HAP-1 (cell line): ENCODE results near the gene TRAPPC12.
"Not testable (repeated sequence)": the region's sequence is repeated elsewhere in the genome, so short reads cannot be mapped to it uniquely, and the experiment has no call there.

Experiments
- DNase-seq, 2 experiments: peaks; one replicate each; pipeline ENCODE4 v3.0.0-alpha.2; 2016 to 2020; ENCODE audit warnings: low spot score in 2 of 2
- H3K27me3 ChIP-seq: fragments of 250-450 bp; sonication (Bioruptor Pico); 2 replicates; pipeline ENCODE4 v1.5.1; 2020; ENCODE audit warnings: low read depth, mild to moderate bottlenecking, moderate library complexity
- H3K36me3 ChIP-seq: fragments of 250-450 bp; sonication (Bioruptor Pico); replicated peaks from 2 replicates; pipeline ENCODE4 v1.5.1; 2020; ENCODE audit warnings: mild to moderate bottlenecking
- H3K4me1 ChIP-seq: fragments of 250-450 bp; sonication (Bioruptor Pico); 2 replicates; pipeline ENCODE4 v1.5.1; 2020; ENCODE audit warnings: mild to moderate bottlenecking
- H3K4me3 ChIP-seq: fragments of 250-450 bp; sonication (Bioruptor Pico); 2 replicates; pipeline ENCODE4 v1.5.1; 2020; ENCODE audit warnings: mild to moderate bottlenecking, moderate library complexity
- H3K9me3 ChIP-seq: fragments of 250-450 bp; sonication (Bioruptor Pico); 2 replicates; pipeline ENCODE4 v1.5.1; 2020; ENCODE audit warnings: mild to moderate bottlenecking, moderate library complexity
- in situ Hi-C: fragments of 300-500 bp; cut with MboI; formaldehyde crosslinking; loops from 3 replicates; pipeline ENCODE4 v1.14.3; 2020; ENCODE audit warnings: low sequenced_read_pairs, inconsistent platforms, mixed read lengths

TRAPPC12 gene

GRCh38 chr2:3485166-3485565 lies 105.7 kb downstream of the TRAPPC12 start:
- no peaks in the 10 kb centered on the region for H3K9me3 ChIP-seq
- no peak for DNase-seq
- in situ Hi-C loops, result no loop called here
- no peaks in the 10 kb centered on the region for H3K27me3 ChIP-seq
- H3K4me3 ChIP-seq, result no peak overlapping the region
- H3K36me3 ChIP-seq, result no peaks in the 10 kb centered on the region
- H3K4me1 ChIP-seq, result no peaks in the 10 kb centered on the region

DNA sequence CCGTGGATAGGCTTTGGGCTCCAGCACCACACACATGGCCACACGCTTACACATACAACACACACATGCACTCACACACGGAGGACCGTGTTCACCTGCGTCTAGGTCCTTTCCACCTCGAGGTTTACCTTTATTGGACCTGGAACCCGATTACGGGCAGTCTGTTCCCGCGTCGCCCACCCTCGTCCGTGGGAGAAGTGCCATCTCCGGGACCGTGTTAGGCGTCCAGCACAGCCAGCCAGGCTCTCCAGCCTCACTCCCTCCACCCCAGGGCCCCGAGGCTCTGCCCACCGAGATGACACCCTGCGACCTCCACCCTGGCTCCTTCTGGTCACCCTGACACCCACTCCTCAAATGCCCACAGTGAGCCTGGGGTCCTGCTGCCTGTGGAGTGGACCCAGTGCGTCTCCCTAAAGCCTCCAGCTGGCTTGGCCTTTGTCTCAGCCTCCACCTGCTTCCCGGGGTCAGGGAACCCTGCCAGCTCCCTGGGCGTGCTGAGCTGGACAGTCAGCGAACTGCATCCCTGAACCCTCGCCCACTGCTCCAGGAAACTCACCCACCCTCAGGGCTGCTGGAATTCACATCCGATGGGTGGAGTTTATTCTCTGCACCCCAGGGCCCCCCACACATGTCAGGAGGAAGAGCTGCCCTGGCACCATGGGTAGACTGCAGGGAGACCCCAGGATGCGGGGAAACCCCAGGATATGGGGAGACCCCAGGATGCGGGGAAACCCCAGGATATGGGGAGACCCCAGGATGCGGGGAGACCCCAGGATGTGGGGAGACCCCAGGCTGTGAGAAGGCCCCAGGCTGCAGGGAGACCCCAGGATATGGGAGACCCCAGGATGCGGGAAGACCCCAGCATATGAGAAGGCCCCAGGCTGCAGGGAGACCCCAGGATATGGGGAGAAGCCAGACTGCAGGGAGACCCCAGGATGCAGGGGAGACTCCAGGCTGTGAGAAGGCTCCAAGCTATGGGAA lies 106.8 kb downstream of the TRAPPC12 start:
- no peak for DNase-seq
- no peaks in the 10 kb centered on the region for H3K4me1 ChIP-seq

DNA sequence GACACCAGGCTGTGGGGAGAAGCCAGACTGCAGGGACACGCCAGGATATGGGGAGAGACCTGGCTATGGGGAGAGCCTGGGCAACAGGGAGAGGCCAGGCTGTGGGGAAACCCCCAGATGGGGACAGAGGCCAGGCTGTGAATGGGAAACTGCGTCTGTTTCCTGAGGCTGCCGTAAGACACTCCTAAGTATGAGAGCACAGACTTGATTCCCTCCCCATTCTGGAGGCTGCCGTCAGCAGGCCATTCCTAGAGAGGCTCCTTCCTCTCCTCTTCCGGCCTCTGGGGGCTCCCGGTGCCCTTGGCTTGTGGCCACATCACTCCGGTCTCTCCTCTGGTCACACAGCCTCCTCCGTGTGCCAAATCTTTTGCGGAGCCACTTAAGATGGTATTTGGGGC lies 107.5 kb downstream of the TRAPPC12 start:
- Histone ChIP-seq H3K36me3 (no peaks in the 10 kb centered on the region), H3K4me1 (no peaks in the 10 kb centered on the region), H3K9me3 (no peaks in the 10 kb centered on the region), H3K4me3 (no peak overlapping the region), H3K27me3 (no peaks in the 10 kb centered on the region)
- DNase-seq, result no peak
- in situ Hi-C loops, result no loop called here

More for the DNA sequence above, 106.8 kb downstream of the TRAPPC12 start:
- no peaks in the 10 kb centered on the region for H3K9me3 ChIP-seq
- no peaks in the 10 kb centered on the region for H3K27me3 ChIP-seq
- in situ Hi-C loops, result no loop called here
- H3K36me3 ChIP-seq, result no peaks in the 10 kb centered on the region
- no peak overlapping the region for H3K4me3 ChIP-seq

GRCh38 chr2:3487432-3487831 lies 107.9 kb downstream of the TRAPPC12 start:
- in situ Hi-C loops, result no loop called here
- no peak for DNase-seq
- Histone ChIP-seq H3K9me3 (no peaks in the 10 kb centered on the region), H3K27me3 (no peaks in the 10 kb centered on the region), H3K4me3 (no peak overlapping the region), H3K36me3 (no peaks in the 10 kb centered on the region), H3K4me1 (no peaks in the 10 kb centered on the region)

DNA sequence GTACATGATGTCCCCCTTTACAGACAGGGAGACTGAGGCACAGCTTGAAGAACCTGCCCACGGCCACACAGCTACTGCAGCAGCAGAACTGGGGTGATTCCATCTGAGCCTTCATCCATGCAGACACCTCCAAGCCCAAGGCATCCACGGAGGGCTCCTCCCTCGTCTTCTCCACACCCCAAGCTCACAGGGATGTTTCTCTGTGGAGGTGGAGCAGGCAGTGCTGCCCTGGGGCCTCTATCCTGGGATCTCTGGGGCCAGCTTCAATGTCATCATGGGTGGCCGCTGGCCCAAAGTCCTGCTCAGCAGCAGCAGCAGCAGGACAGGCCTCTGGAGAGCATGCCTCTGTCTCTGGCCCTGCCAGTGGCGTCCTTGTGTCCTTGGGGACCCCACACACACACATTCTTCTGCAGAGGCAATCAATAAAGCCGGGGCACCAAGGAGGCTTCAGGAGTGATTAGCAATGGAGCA lies 108.6 kb downstream of the TRAPPC12 start:
- in situ Hi-C loops, result no loop called here
- H3K4me1 ChIP-seq, result no peaks in the 10 kb centered on the region
- no peak overlapping the region for H3K4me3 ChIP-seq
- H3K9me3 ChIP-seq, result no peaks in the 10 kb centered on the region
- no peak for DNase-seq
- no peaks in the 10 kb centered on the region for H3K36me3 ChIP-seq
- no peaks in the 10 kb centered on the region for H3K27me3 ChIP-seq

DNA sequence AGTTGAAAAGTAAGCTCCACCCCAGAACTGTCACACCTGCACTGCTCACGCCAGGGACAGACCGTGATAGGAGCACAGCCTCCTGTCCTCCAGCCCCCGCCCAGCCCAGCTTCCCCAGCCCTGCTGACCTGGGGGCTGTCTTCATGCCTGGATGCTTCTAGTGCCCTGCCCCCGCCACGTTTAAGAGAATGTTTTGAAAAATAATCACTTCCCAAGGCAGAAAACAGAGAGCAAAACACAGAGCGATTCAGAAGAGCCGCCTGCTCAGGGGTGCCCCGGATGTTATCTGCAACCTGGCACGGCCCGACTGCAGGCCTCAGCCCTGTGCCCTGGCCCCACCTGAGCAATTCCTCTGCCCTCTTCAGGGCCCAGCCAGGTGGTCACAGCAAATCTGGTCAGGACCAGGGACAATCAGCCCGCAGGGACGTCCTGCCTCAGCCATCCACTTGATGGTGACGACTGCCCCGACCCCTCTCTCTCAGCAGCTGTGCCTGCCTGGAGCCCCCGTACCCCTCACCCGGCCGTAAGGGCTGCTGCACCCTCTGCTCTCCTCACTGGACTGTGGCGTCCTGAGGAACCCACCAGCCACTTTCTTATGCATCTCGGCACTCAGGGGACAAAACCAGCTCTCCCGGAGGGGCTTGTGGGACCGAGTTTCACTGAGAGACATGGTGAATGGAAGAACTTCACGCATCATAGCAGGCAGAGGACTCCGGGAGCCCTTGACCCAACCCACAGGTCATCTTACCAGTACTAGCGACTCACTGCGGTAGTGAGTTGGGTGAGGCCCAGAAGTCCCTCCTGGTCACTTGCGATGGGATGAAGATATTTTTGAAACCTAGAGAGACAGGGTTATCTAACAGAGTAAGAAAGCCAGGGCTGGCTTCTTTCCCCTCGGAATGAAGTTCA lies 109.6 kb downstream of the TRAPPC12 start:
- H3K36me3 ChIP-seq, result no peaks in the 10 kb centered on the region
- H3K4me1 ChIP-seq, result no peaks in the 10 kb centered on the region
- no peak overlapping the region for H3K4me3 ChIP-seq
- in situ Hi-C loops, result no loop called here
- no peaks in the 10 kb centered on the region for H3K9me3 ChIP-seq
- DNase-seq, result no peak
- H3K27me3 ChIP-seq, result no peaks in the 10 kb centered on the region

DNA sequence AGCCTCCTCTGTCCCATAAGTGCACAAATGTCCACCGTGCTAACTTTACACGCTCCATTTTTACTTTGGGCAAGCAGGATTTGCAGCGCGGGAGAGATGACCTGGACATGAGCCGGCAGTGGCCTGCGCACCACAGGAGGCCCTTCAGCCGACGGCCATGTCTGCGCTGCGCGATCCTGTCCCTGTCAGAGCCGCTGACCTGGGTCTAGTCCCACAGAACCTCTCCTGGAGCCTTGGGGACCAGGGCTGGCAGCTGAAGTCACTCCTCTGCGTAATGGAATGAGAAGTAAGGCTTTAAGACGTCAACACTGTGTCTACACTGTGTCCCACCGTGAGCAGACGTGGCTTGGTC lies 110.2 kb downstream of the TRAPPC12 start:
- no peaks in the 10 kb centered on the region for H3K27me3 ChIP-seq
- H3K9me3 ChIP-seq, result no peaks in the 10 kb centered on the region
- H3K4me3 ChIP-seq, result no peak overlapping the region
- no peaks in the 10 kb centered on the region for H3K4me1 ChIP-seq
- no peak for DNase-seq
- H3K36me3 ChIP-seq, result no peaks in the 10 kb centered on the region
- in situ Hi-C loops, result no loop called here

GRCh38 chr2:3490191-3491170 lies 111.0 kb downstream of the TRAPPC12 start:
- no peak for DNase-seq
- no peak overlapping the region for H3K4me3 ChIP-seq
- no peaks in the 10 kb centered on the region for H3K9me3 ChIP-seq
- in situ Hi-C loops, result no loop called here
- H3K4me1 ChIP-seq, result no peaks in the 10 kb centered on the region
- no peaks in the 10 kb centered on the region for H3K36me3 ChIP-seq
- no peaks in the 10 kb centered on the region for H3K27me3 ChIP-seq

GRCh38 chr2:3491306-3491705 lies 111.8 kb downstream of the TRAPPC12 start:
- Histone ChIP-seq H3K4me1 (no peaks in the 10 kb centered on the region), H3K36me3 (no peaks in the 10 kb centered on the region), H3K4me3 (no peak overlapping the region), H3K27me3 (no peaks in the 10 kb centered on the region), H3K9me3 (no peaks in the 10 kb centered on the region)
- in situ Hi-C loops, result no loop called here
- DNase-seq, result no peak

DNA sequence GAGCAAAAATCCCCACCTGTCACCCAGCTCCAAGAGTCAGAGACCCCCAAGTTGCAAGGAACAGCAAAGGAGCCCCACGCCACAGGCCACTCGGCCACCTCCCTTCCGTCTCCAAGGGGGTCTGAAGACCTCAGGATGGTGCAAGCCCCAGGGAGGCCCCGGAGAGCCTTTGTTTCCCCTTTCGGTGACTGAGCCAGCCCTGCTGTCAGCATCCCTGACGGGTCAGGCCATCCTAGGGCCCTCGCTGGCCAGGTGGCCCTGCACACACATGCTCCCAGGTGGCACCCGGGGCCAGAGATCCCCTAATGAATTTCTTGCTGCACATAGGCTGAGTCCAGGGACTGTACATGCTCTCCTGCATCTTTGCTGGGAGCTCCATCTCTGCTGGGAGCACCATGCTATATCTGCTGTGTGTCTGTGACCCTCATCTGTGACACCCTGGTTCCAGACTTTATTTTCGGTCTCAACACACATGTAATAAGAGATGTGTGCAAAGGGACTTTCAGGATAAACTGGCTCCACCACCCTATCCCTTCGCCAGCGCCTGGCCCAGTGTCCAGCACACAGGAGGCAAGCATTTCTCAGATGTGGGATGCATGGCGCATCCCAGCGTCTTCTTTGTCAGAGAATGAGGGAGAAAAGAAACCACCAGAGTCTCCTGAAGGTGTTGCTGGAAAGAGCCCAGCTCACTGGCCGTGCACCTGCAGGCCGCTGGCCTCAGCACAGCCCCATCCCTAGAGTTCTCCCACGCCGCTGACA lies 112.4 kb downstream of the TRAPPC12 start:
- DNase-seq, result no peak
- Histone ChIP-seq H3K9me3 (no peaks in the 10 kb centered on the region), H3K4me1 (no peaks in the 10 kb centered on the region), H3K36me3 (no peaks in the 10 kb centered on the region), H3K4me3 (no peak overlapping the region), H3K27me3 (no peaks in the 10 kb centered on the region)
- in situ Hi-C loops, result no loop called here

- H3K4me3 ChIP-seq, H3K36me3 ChIP-seq, H3K27me3 ChIP-seq, DNase-seq, H3K9me3 ChIP-seq, H3K4me1 ChIP-seq, in situ Hi-C loops: not testable (repeated sequence)
Observed at GRCh38 chr2:3492475-3492787, 112.9 kb downstream of the TRAPPC12 start.

DNA sequence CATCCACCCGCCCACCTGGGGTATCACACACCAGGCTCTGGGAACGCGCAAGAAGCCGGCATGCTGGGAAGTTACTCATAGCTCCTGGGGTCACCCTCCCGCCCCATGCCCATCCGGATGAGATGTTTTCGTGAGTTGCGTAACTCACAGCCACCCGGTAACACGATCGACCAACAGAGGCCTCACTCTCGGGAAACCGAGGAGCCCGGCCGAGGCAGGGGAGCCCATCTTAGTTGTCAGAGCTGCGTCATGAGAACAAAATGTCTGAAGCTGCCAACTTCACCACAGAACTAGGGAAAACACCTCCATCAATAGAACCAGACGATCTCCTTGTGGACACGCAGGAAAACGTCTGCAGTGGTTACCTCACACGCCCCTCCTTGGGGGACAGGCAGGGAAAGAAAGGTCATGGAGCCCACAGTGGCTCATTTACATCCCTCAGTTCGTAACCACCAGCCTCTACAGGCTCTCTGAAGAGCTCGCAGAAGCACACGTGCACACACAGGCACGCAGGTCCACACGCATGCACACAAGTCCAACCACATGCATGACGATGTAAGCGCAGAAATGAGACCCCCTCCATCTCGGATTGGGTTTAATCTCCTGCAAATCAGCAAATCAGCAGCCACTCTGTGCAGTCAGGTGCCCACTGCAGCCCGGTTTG lies 113.6 kb downstream of the TRAPPC12 start:
- in situ Hi-C loops, result no loop called here
- no peaks in the 10 kb centered on the region; the same call in 1 of the 2 replicates for H3K36me3 ChIP-seq
- H3K27me3 ChIP-seq, result no peaks in the 10 kb centered on the region
- H3K9me3 ChIP-seq, result no peaks in the 10 kb centered on the region
- H3K4me1 ChIP-seq, result no peaks in the 10 kb centered on the region
- DNase-seq, result no peak
- H3K4me3 ChIP-seq, result no peak overlapping the region
